GM23248 (cell line): ENCODE results near the gene CCDC71L.

Experiments
- EZH2 ChIP-seq: fragments of 200-600 bp; sonication (generic); IDR thresholded peaks from 2 replicates; pipeline ENCODE4 v1.6.1; 2018; ENCODE audit warnings: antibody characterized with exemption, mild to moderate bottlenecking; ENCODE audit not compliant: insufficient read depth, poor library complexity, severe bottlenecking
- EZH2phosphoT487 ChIP-seq: fragments of 200-600 bp; sonication (generic); IDR thresholded peaks from 2 replicates; pipeline ENCODE4 v1.6.1; 2018; ENCODE audit warnings: antibody characterized with exemption, moderate library complexity, mild to moderate bottlenecking, low read depth; ENCODE audit not compliant: insufficient read depth

- TF ChIP-seq EZH2 (no peak), EZH2phosphoT487 (no peak)
Measured at GRCh38 chr7:106626376-106627164, 34.4 kb downstream of the CCDC71L start.
